NCI-H69 (cell line): ENCODE results near the gene NOC4L.
A peak's percentile ranks its signal among the peaks of the same experiment; 100 is the strongest.
"Not testable (repeated sequence)": the region's sequence is repeated elsewhere in the genome, so short reads cannot be mapped to it uniquely, and the experiment has no call there.

Source experiments
- DNase-seq: peaks from one replicate; lab custom pipeline; 2025; lab: John Stamatoyannopoulos, UW

The NOC4L gene

GRCh38 chr12:132123970-132124765 is 20.1 kb upstream of the NOC4L start:
- DNase-seq: no peak

GRCh38 chr12:132124766-132125425 is 19.4 kb upstream of the NOC4L start:
- no peak for DNase-seq

GRCh38 chr12:132125736-132126135 is 18.5 kb upstream of the NOC4L start:
- DNase-seq: no peak

- DNase-seq: no peak
These were observed 17.2 kb upstream of the NOC4L start for GRCh38 chr12:132127041-132127440.

- no peak for DNase-seq
These were observed 15.2 kb upstream of the NOC4L start for GRCh38 chr12:132129007-132129406.

- no peak for DNase-seq
These were observed 13.6 kb upstream of the NOC4L start for GRCh38 chr12:132130690-132131089.

GRCh38 chr12:132131229-132131628 is 13.0 kb upstream of the NOC4L start:
- DNase-seq: no peak

- DNase-seq: no peak
These were observed 12.3 kb upstream of the NOC4L start for GRCh38 chr12:132131952-132132351.

GRCh38 chr12:132132609-132133430 is 11.4 kb upstream of the NOC4L start:
- no peak for DNase-seq

- DNase-seq: peak; percentile 80
These were observed 10.2 kb upstream of the NOC4L start for GRCh38 chr12:132133952-132134652.

- not testable (repeated sequence) for DNase-seq
These were observed 9.5 kb upstream of the NOC4L start for GRCh38 chr12:132134653-132135183.

- DNase-seq: not testable (repeated sequence)
These were observed 8.0 kb upstream of the NOC4L start for GRCh38 chr12:132136226-132136625.

- no peak for DNase-seq
These were observed 6.7 kb upstream of the NOC4L start for GRCh38 chr12:132137483-132138125.

- no peak for DNase-seq
These were observed 5.1 kb upstream of the NOC4L start for GRCh38 chr12:132138941-132139871.

- DNase-seq: no peak
These were observed 4.3 kb upstream of the NOC4L start for GRCh38 chr12:132139912-132140311.

GRCh38 chr12:132140501-132140900 is 3.8 kb upstream of the NOC4L start:
- no peak for DNase-seq

- DNase-seq: no peak
These were observed 3.1 kb upstream of the NOC4L start for GRCh38 chr12:132140918-132141841.

- DNase-seq: no peak
These were observed 2.1 kb upstream of the NOC4L start for GRCh38 chr12:132141976-132142678.
